AG04450 (cell line): ENCODE data around the gene MOCOS. TPM values are rescaled to one million over a fixed set of nuclear protein-coding genes. Genes with fewer than 3 reads are reported as not detected.

Experiments used
- CTCF ChIA-PET: fragments of 300-600, 350-600 bp; formaldehyde crosslinking; extraction: SDS; loops from one replicate; lab custom pipeline; 2022; ENCODE audit warnings: antibody characterized with exemption, inconsistent platforms; lab: Charles Lee
- POLR2A ChIA-PET: fragments of 350-600 bp; formaldehyde crosslinking; extraction: SDS; loops from one replicate; lab custom pipeline; 2021; ENCODE audit warnings: antibody characterized with exemption, inconsistent platforms; lab: Yijun Ruan, JAX
- DNase-seq: peaks from one replicate; pipeline ENCODE4 v3.0.0-alpha.2; 2011; ENCODE audit warnings: low read depth, low spot score
- H3K27ac ChIP-seq: one replicate; pipeline ENCODE4 v1.5.1; 2012; ENCODE audit warnings: low read depth, low read length, control low read depth
- H3K27me3 ChIP-seq: one replicate; pipeline ENCODE4 v1.6.0; 2012; ENCODE audit warnings: low read length; ENCODE audit not compliant: control insufficient read depth, insufficient read depth
- H3K4me3 ChIP-seq: 2 replicates; pipeline ENCODE4 v1.5.1; 2011; ENCODE audit warnings: mild to moderate bottlenecking, low read depth, low read length, control low read depth
- H3K9me3 ChIP-seq: 2 replicates; pipeline ENCODE4 v1.5.1; 2012; ENCODE audit warnings: low read length; ENCODE audit not compliant: control insufficient read depth, insufficient read depth
- CTCF ChIP-seq: IDR thresholded peaks from 2 replicates; pipeline ENCODE4 v1.5.1; 2011; ENCODE audit warnings: low read depth, low read length, control low read depth, inconsistent platforms
- polyA plus RNA-seq: library from polyadenylated mRNA; depleted of rRNA; stranded (reverse); fragments of >200 nt; gene quantifications from 2 replicates; pipeline ENCODE4 v1.2.3, GENCODE V29; 2011

MOCOS gene
- polyA plus RNA-seq, 1 experiment, result 5.1 TPM

- ChIA-PET CTCF (no interaction called here), POLR2A (no interaction called here)
- TF ChIP-seq CTCF, result no peak
- no peak for DNase-seq
- no peaks in the 10 kb centered on the region for H3K9me3 ChIP-seq
- H3K4me3 ChIP-seq, result no peak overlapping the region
- no peaks in the 10 kb centered on the region for H3K27me3 ChIP-seq
- no peak overlapping the region for H3K27ac ChIP-seq
Observed at GRCh38 chr18:36256094-36256493, 68.8 kb downstream of the MOCOS start.

- ChIA-PET CTCF (no interaction called here), POLR2A (no interaction called here)
- no peak for TF ChIP-seq CTCF
- no peaks in the 10 kb centered on the region for H3K9me3 ChIP-seq
- no peak for DNase-seq
- H3K4me3 ChIP-seq, result no peak overlapping the region
- H3K27me3 ChIP-seq, result no peaks in the 10 kb centered on the region
- H3K27ac ChIP-seq, result no peak overlapping the region
Observed at GRCh38 chr18:36262971-36263370, 75.7 kb downstream of the MOCOS start.

- POLR2A ChIA-PET, result no interaction called here
- H3K27ac ChIP-seq, result no peak overlapping the region
- H3K4me3 ChIP-seq, result no peak overlapping the region
- no peaks in the 10 kb centered on the region for H3K27me3 ChIP-seq
- CTCF ChIA-PET, result no interaction called here
- no peak for DNase-seq
- no peak for TF ChIP-seq CTCF
- H3K9me3 ChIP-seq, result no peaks in the 10 kb centered on the region
Observed at GRCh38 chr18:36264283-36264682, 77.0 kb downstream of the MOCOS start.

GRCh38 chr18:36265015-36265414 lies 77.7 kb downstream of the MOCOS start:
- H3K9me3 ChIP-seq, result no peaks in the 10 kb centered on the region
- DNase-seq, result no peak
- H3K27me3 ChIP-seq, result no peaks in the 10 kb centered on the region
- CTCF ChIA-PET, result interaction anchor here (1.3 kb wide), 1 partner anchor 19 kb away, joined by 3 read pairs; no protein-coding TSS in a partner anchor
- POLR2A ChIA-PET, result no interaction called here
- no peak for TF ChIP-seq CTCF
- H3K27ac ChIP-seq, result no peak overlapping the region
- no peak overlapping the region for H3K4me3 ChIP-seq

GRCh38 chr18:36269157-36269556 lies 81.9 kb downstream of the MOCOS start:
- Histone ChIP-seq H3K9me3 (no peaks in the 10 kb centered on the region), H3K27me3 (no peaks in the 10 kb centered on the region), H3K4me3 (no peak overlapping the region), H3K27ac (no peak overlapping the region)
- TF ChIP-seq CTCF, result no peak
- ChIA-PET POLR2A (no interaction called here), CTCF (no interaction called here)
- no peak for DNase-seq
